HT1080 (cell line): ENCODE results near the gene CERS1. TPM values are rescaled to one million over a fixed set of nuclear protein-coding genes. Genes with fewer than 3 reads are reported as not detected.
A peak's percentile ranks its signal among the peaks of the same experiment; 100 is the strongest.

Experiments
- DNase-seq: peaks from one replicate; pipeline ENCODE4 v3.0.0-alpha.2; 2015; ENCODE audit warnings: low read depth
- total RNA-seq: library from RNA; depleted of rRNA; stranded (reverse); fragments of >200 nt; shearing (Covaris generic); gene quantifications from 2 replicates; pipeline ENCODE4 v1.2.3, GENCODE V29; 2014

Gene CERS1
- total RNA-seq, 1 experiment from 2014 or later, result 3.4 TPM

GRCh38 chr19:18899624-18900560, 3.9 kb upstream of the CERS1 start:
- DNase-seq, result no peak

- DNase-seq, result no peak
These were observed 2.9 kb upstream of the CERS1 start for GRCh38 chr19:18898607-18899408.

DNA sequence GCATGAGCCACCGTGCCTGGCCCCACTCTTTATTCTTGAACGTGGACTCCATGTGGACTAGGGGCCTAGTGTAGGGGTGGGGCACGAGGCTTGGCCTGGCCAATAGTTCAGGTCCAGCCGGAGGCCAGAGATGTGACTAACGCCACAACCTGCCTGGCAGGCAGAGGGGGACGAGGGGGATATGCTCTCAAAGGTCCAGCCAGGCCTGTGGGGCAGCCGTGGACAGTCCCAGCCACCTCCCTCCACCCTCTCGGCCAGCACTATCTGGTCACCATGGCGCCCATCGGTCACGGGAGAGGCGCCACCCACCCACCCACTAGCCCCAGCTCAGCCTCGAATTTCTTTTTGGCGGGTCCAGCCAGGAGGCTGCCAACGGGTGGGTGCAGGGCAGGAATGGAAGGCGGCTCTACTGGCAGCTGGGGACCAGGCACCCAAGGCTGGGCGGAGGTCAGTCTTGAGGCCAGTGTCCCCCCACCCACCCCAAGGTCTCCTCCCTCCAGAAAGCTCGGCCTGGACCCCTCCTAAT, 2.2 kb upstream of the CERS1 start:
- no peak for DNase-seq

DNA sequence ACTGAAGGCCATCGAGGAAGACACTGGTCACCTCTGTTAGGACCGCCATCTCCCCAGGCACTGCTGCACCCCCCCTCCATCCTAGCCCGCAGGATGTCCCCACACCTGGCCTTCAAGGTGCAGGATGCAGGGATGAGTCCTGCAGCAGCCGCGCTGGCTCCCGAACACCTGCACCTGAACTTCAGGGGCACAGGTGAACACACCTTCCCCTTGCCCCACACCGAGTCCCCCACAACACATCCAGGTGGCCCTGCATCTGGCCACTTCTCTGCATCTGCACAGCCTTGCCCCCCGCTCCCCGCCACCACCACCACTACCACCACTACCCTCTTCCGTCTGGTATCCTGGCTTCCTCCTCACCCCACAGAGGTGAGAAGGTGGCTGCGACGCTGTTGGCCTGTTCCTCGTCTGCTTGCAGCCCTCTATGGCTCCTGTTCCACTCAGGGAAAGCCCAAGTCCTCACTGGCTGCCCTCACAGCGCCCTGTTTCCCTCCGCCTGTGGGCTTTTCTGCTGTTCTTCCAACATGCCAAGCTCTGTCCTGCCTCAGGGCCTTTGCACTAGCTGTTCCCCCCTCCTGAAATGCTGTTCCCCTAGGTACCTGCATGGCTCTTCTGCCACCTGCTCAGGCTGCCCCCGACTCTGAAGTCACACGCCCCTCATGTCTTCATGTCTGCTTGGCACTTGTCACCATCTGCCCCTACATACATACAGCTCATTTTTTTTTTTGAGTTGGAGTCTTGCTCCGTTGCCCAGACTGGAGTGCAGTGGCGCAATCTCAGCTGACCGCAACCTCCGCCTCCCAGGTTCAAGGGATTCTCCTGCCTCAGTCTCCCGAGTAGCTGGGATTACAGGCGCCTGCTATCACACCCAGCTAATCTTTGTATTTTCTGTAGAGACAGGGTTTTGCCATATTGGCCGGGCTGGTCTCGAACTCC, 1.4 kb upstream of the CERS1 start:
- no peak for DNase-seq

DNA sequence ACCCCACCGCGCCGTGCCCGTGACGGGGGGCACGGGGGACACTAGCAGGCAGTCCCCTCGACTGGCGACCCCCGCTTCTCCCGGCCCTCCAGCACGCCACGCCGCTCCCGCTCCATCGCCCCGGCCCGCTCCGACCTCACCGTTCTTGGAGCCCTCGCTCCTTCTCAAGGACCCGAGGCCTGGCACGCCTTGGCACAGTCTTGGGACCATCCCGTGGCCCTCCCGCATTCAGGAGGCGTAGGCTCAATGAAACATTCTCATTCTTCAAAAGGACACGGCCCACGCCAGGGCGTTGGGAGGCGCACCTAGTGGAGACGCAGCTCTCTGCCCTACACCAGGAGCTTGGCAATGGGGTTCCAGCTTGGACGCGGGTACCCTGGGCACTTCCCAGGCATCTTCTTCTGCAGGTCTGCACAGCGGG, 473 bp upstream of the CERS1 start:
- no peak for DNase-seq

- DNase-seq, result peak; percentile 42
These were observed 727 bp downstream of the CERS1 start for GRCh38 chr19:18895038-18895823.

- DNase-seq, result no peak
These were observed 1.5 kb downstream of the CERS1 start for GRCh38 chr19:18894254-18895037.

DNA sequence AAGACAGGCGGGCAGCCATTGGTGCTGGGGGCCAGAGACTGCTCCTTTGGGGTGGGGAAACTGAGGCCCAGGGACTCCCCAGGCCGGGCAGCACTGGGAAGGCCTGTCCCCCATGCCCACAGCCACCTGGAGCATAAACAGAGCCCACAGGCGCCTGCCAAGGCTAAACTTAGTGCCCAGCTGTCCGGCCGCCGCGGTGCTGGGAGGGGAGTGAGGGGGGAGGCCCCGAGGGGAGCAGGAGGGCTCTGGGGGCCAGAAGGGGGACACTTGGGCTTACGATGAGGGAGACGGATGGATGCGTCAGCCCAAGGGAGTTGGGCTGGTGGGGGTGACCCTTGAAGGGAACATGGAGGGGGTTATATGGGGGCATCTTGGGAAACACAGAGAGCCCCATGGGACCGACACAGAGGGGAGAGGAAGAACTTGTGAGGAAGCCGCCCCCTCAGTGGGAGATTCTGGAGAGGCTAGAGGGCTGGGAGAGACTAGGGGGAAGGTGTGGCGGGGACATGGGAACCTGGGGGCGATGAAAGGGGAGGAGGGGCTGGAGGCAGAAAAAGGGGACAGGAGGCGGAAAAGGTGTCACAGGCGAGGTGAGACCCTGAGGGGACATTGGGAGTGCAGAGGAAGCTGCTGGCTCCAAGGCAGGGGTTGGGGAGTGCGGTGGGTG, 2.2 kb downstream of the CERS1 start:
- DNase-seq, result no peak

DNA sequence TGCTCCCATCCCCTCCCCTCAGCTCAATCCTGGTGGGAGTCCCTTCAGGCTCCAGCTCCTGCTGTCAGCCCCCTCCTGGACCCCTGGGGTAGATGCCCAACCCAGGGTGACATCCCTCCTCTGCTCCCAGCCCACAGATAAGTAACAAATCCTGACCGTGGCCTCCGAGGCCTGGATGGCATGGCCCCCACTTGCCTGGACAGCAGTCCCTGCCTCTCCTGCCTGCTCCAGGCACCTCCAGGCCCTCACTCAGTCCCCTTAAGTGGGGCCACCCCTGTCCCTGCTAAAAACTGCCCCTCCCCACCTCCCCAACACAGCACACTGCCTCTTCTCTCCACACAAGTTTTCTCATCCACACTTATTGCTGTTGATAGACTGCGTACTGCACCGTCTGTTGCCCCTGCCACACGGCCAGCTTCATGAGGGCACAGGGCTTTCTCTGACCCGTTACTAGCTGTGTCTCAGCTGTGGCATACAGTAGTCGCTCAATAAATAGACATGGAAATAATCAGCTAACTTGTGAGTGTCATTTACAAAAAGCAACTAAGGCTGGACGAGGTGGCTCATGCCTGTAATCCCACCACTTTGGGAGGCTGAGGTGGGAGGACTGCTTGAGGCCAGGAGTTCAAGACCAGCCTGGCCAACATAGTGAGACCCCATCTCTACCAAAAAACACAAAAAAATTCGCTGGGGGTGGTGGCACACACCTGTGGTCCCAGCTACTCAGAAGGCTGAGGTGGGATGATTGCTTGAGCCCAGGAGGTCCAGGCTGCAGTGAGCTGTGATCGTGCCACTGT, 5.8 kb downstream of the CERS1 start:
- DNase-seq, result no peak

DNA sequence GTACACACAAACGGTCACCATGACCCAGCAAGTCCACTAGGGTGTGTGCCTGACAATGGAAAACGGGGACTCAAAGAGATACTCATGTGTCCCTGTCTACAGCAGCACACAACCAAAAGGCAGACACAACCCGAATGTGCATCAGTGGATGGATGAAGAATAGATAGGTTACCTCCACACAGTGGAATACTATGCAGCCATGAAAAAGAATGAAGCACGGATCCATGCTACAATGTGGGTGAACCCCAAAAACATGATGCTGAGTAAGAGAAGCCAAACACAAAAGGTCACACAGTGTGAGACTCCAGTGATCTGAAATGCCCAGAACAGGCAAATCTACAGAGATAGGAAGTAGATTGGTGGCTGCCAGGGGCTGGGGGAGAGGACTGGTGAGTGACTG, 9.0 kb downstream of the CERS1 start:
- no peak for DNase-seq

GRCh38 chr19:18883526-18884304, 12.2 kb downstream of the CERS1 start:
- DNase-seq, result no peak

GRCh38 chr19:18881491-18881890, 14.5 kb downstream of the CERS1 start:
- no peak for DNase-seq

- DNase-seq, result no peak
These were observed 16.2 kb downstream of the CERS1 start for GRCh38 chr19:18879579-18880373.

GRCh38 chr19:18878858-18879578, 16.9 kb downstream of the CERS1 start:
- no peak for DNase-seq

DNA sequence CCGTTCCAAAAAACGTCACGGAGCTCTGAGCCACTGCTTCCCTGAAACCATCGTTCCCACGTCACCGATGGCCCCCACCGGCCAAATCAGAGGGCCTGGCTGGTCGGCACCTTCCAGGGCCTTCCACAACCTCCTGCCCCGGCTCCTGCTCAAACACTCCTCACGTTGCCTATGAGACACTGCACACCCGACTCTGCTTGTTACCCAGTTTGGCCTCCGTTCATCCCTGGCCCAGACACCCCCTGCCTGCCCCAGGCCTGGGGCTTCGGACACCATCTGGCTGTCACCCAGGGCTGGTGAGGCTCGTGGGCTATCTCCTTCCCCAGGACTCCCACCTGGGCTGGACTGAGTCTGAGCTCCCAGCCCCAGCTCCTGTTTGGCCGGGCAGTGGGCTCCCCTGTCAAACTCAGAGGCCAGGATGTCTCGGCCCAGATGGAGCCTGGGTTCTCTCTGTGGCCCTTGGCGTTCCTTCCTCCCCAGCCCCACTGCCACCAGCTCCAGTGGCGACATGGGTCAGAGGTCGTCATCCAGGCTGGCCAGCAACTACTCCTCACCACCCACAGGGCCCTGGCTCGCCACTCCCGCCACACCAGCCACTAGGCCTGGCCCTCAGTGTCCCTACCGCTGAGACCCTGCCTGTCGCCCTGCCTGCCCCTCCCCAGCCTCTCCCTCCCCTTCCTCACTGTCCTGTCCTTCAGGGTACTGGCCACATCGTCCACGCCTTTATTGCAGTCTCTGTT, 17.7 kb downstream of the CERS1 start:
- no peak for DNase-seq
